Stimulated activated CD8-positive, alpha-beta memory T cell treated with anti-CD3 and anti-CD28 coated beads, Interleukin-12 subunit alpha, Interleukin-12 subunit beta, amount 100 ng/mL, for 24 hours (primary cell): ENCODE results near the gene SRGAP2B.
"Not testable (repeated sequence)": the region's sequence is repeated elsewhere in the genome, so short reads cannot be mapped to it uniquely, and the experiment has no call there.

Source experiments
- DNase-seq: peaks from one replicate; pipeline ENCODE4 v3.0.0-alpha.2; 2020; ENCODE audit errors: extremely low read depth

The SRGAP2B gene

DNA sequence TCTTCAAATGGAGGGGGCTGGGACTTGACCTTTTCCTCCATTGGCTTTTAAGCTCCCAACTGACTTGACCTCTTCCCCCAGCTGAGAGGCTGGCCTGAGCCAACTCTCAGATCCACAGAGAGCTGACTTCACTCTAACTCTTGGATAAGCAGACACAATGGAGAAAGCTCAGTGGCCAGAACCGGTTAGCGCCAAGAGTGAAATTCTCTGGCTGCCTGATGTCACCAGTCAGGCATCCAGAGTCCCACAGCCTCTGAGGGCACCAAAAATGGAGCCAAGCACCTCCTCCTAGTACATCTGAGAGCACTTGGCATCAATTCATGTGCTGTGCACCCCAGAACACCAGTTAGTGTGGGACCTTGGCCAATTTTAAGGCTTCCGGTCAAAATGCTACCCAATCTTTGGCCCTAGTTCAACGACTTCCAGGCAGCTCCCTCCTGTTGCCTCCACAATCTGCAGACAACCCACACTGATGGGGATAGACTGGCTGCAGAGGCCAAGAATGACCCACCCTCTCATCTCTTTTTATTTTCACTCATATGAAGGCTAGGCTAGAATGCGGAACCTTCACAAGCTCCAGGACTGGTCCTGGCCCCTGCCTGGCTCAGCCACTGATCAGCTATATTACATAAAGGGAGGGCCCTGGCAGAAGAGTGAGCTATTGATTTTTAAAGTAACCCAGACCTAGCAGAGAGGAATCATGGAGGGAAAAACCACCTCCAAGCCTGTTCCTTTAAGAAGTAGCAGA lies 200.5 kb downstream of the SRGAP2B start:
- DNase-seq, result not testable (repeated sequence)

DNA sequence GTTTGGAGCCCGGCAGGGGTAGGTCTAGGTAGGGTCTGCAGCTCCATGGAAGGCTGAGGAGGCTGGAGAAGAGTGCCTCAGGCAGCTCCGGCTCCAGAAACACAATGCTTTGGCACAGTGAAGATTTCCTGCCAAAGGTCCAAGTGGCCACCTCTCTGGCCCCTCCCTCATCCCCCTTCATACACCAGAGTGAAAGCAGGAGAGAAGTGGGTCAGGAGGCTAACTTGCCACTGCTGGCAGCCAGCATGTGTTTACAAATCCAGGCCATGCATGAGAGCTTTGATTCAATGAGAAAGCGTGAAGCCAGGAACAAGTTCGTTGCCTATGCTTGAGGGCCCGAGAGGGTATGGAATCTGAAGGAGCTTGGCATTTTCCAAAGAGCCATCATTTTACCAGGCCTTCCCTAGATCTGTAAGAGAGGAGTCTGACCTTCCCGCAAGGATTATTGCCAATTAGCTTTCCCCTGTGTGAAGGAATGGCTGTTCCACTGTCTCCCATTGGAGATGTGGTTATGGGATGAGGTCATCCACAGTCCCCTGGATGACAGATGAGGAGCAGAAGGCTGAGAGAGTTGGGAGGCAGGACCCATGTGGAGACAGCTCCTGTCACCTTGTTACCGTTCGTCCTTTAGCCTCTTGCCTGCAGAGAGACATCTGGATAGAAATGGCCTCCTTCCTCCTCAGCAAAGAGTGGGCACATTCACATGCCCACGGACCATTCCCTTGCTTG lies 201.3 kb downstream of the SRGAP2B start:
- DNase-seq, result not testable (repeated sequence)

GRCh38 chr1:144893062-144893461 lies 202.1 kb downstream of the SRGAP2B start:
- DNase-seq, result not testable (repeated sequence)

GRCh38 chr1:144889450-144890115 lies 205.5 kb downstream of the SRGAP2B start:
- DNase-seq, result not testable (repeated sequence)

GRCh38 chr1:144883022-144883421 lies 212.1 kb downstream of the SRGAP2B start:
- not testable (repeated sequence) for DNase-seq

DNA sequence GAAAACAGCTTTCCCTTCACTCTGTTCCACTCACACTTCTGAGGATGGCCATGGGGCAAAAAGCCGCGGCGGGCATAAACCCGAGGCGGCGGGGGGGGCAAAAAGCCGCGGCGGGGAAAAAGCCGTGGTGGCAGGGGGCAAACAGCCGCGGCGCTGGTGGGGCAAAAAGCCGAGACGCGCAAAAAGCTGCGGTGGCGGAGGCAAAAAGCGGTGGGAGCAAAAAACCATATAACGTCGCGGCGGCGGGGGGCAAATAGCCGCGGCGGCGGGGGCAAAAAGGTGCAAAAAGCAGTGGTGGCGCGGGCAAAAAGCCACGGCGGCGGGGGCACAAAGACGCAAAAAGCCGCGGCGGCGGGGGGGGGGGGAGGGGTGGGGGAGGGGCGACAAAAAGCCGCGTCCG lies 212.8 kb downstream of the SRGAP2B start:
- DNase-seq, result not testable (repeated sequence)

DNA sequence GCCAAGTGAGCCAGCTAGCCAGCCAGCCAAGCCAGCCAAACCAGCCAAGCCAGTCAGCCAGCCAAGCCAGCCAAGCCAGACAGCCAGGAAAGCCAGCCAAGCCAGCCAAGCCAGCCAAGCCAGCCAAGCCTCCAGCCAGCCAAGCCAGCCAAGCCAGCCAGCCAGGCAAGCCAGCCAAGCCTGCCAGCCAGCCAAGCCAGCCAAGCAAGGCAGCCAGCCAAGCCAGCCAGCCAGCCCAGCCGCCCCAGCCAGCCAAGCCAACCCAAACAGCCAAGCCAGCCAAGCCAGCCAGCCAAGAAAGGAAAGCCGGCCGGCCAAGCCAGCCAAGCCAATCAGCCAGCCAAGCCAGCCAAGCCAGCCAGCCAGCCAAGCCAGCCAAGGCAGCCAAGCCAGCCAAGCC lies 236.5 kb downstream of the SRGAP2B start:
- DNase-seq, result not testable (repeated sequence)
